ENCODE data around the gene BAHCC1.

DNA sequence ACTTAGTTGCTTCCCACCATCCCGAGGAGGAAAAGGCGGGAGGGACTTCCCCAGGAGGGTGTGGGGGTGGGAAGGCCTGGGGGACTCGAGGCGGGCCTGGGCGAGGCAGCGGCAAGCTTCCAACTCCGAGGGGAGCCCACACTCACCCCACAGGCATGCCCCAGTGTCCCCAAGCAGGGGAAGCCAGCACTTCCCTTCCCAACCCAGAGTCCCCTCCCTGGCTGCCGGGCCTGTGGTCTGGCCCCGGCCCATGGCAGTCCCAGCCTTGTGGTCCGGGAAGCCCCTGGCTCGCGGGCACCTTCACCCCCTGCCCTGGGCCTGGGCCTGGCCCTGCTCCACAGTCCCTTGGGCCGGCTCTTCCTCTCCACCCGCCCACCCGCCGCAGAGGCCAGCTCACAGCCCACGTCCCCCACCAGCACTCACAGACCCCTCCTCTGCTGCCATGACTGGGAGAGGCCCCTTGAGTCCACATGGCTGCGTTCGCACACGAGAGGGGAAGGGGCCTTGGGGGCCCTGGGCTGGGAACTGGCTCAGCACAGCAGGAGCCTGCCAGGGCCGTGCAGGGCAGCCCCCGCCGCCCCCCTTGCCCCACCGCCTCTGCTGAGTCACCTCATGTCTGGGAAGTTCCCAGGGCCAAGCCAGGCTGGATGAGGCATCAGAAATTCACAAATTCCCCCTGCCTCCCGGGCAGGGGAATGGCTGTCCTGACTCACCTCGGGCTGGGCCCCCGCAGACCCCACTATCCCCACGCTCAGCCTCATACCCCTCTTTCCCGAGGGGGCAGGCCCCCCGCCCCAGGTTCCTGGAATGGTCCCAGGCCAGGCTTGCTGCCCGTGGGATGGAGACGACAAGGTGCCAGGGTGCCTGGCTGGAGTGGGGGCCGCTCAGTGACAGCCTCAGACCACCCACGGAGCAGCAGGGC is 27.8 kb downstream of the BAHCC1 start:
- TF ChIP-seq, protein P1, sequence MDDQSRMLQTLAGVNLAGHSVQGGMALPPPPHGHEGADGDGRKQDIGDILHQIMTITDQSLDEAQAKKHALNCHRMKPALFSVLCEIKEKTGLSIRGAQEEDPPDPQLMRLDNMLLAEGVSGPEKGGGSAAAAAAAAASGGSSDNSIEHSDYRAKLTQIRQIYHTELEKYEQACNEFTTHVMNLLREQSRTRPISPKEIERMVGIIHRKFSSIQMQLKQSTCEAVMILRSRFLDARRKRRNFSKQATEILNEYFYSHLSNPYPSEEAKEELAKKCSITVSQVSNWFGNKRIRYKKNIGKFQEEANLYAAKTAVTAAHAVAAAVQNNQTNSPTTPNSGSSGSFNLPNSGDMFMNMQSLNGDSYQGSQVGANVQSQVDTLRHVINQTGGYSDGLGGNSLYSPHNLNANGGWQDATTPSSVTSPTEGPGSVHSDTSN (IDR thresholded peaks at IDR 0.05; ENCODE audit: insufficient replicate concordance, low read depth, low read length) = no peak
- no peak for TF ChIP-seq POLR2A (IDR thresholded peaks at IDR 0.05; ENCODE audit: low read depth, low read length)
- TF ChIP-seq ZNF217 (IDR thresholded peaks at IDR 0.05) = no peak
- TF ChIP-seq, protein P2, sequence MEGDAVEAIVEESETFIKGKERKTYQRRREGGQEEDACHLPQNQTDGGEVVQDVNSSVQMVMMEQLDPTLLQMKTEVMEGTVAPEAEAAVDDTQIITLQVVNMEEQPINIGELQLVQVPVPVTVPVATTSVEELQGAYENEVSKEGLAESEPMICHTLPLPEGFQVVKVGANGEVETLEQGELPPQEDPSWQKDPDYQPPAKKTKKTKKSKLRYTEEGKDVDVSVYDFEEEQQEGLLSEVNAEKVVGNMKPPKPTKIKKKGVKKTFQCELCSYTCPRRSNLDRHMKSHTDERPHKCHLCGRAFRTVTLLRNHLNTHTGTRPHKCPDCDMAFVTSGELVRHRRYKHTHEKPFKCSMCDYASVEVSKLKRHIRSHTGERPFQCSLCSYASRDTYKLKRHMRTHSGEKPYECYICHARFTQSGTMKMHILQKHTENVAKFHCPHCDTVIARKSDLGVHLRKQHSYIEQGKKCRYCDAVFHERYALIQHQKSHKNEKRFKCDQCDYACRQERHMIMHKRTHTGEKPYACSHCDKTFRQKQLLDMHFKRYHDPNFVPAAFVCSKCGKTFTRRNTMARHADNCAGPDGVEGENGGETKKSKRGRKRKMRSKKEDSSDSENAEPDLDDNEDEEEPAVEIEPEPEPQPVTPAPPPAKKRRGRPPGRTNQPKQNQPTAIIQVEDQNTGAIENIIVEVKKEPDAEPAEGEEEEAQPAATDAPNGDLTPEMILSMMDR (IDR thresholded peaks at IDR 0.05 in 2 of 3, conservative IDR thresholded peaks at IDR 0.05 in 1 of 3; ENCODE audit: control insufficient read depth in 2 of 3, extremely low read depth in 1 of 3, insufficient read depth in 1 of 3, low read depth in 3 of 3, low read length in 3 of 3) = no peak
- TF ChIP-seq, protein P3, sequence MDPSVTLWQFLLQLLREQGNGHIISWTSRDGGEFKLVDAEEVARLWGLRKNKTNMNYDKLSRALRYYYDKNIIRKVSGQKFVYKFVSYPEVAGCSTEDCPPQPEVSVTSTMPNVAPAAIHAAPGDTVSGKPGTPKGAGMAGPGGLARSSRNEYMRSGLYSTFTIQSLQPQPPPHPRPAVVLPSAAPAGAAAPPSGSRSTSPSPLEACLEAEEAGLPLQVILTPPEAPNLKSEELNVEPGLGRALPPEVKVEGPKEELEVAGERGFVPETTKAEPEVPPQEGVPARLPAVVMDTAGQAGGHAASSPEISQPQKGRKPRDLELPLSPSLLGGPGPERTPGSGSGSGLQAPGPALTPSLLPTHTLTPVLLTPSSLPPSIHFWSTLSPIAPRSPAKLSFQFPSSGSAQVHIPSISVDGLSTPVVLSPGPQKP (IDR thresholded peaks at IDR 0.05; ENCODE audit: low read depth, low read length) = no peak
- no peak for TF ChIP-seq RCOR1 (conservative IDR thresholded peaks at IDR 0.05; ENCODE audit: low read depth, low read length)
- TF ChIP-seq ZNF274 (IDR thresholded peaks at IDR 0.05; ENCODE audit: insufficient read depth, insufficient read length) = no peak
- no peak for TF ChIP-seq NFXL1 (IDR thresholded peaks at IDR 0.05; ENCODE audit: borderline replicate concordance)
- no peak for TF ChIP-seq POLR2AphosphoS5 (IDR thresholded peaks at IDR 0.05; ENCODE audit: low read length)
- no peak for TF ChIP-seq MEF2A (IDR thresholded peaks at IDR 0.05; ENCODE audit: insufficient read depth, low read depth, low read length)
- TF ChIP-seq ESRRA (IDR thresholded peaks at IDR 0.05; ENCODE audit: low read length) = no peak
